Sigmoid colon (tissue), 3 donors: ENCODE data around the gene HUWE1.

Experiments used
- POLR2A ChIP-seq, 2 donors: fragments of 450-650 bp; IDR thresholded peaks; one replicate each; pipeline ENCODE4 v1.6.1; 2016; ENCODE audit warnings: antibody characterized with exemption in 2 of 2, mild to moderate bottlenecking in 2 of 2, moderate library complexity in 2 of 2
- TF ChIP-seq, protein P1 (sequence below), 4 experiments: fragments of 450-650 bp in 3 of 4; fragments of 200-600 bp in 1 of 4; IDR thresholded peaks; one replicate each; pipeline ENCODE4 v1.5.1; 2016 to 2019; ENCODE audit warnings: antibody characterized with exemption in 4 of 4, mild to moderate bottlenecking in 3 of 4, moderate library complexity in 2 of 4

DNA sequence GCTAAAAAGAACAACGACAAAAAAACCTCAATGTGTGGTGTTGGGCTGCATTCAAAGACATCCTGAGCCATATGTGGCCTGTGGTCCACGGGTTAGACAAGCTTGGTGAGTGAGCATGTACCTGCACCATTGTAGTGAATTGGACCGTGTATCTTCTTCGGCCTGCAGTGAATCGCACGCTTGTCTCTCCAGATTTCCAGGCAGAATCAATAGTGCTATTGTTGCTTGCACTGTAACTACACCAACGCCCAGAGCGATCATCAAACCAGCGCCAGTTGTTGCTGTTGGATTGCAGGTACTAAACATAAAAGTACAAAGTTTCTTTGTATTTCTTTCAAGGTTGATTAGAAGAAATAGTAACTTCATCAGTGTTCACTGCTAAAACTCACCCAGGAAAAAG is 101.6 kb downstream of the HUWE1 start:
- TF ChIP-seq, protein P1, sequence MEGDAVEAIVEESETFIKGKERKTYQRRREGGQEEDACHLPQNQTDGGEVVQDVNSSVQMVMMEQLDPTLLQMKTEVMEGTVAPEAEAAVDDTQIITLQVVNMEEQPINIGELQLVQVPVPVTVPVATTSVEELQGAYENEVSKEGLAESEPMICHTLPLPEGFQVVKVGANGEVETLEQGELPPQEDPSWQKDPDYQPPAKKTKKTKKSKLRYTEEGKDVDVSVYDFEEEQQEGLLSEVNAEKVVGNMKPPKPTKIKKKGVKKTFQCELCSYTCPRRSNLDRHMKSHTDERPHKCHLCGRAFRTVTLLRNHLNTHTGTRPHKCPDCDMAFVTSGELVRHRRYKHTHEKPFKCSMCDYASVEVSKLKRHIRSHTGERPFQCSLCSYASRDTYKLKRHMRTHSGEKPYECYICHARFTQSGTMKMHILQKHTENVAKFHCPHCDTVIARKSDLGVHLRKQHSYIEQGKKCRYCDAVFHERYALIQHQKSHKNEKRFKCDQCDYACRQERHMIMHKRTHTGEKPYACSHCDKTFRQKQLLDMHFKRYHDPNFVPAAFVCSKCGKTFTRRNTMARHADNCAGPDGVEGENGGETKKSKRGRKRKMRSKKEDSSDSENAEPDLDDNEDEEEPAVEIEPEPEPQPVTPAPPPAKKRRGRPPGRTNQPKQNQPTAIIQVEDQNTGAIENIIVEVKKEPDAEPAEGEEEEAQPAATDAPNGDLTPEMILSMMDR (IDR thresholded peaks at IDR 0.05) = no peak
- no peak for TF ChIP-seq POLR2A (IDR thresholded peaks at IDR 0.05)
